HepG2 (cell line): ENCODE measurements around the gene COPZ2. TPM values are rescaled to one million over a fixed set of nuclear protein-coding genes. Genes with fewer than 3 reads are reported as not detected.
A peak's percentile ranks its signal among the peaks of the same experiment; 100 is the strongest.

Experiments used
- CC2D1A ChIP-seq: sonication (generic); formaldehyde crosslinking; IDR thresholded peaks from 2 replicates; pipeline ENCODE4 v1.8.1; 2023; ENCODE audit warnings: mild to moderate bottlenecking, missing genetic modification reagents
- CEBPG ChIP-seq: IDR thresholded peaks from 2 replicates; pipeline ENCODE4 v1.6.1; 2016
- HOXA3 ChIP-seq: sonication (generic); formaldehyde crosslinking; IDR thresholded peaks from 2 replicates; pipeline ENCODE4 v1.5.0; 2020; ENCODE audit warnings: missing genetic modification reagents
- KAT7 ChIP-seq: IDR thresholded peaks from 2 replicates; pipeline ENCODE4 v1.6.1; 2018; ENCODE audit warnings: borderline replicate concordance, missing compliant biosample characterization
- KLF15 ChIP-seq: sonication (generic); formaldehyde crosslinking; IDR thresholded peaks from 2 replicates; pipeline ENCODE4 v1.8.1; 2023; ENCODE audit warnings: borderline replicate concordance, mild to moderate bottlenecking, inconsistent platforms, missing genetic modification reagents, mixed read lengths
- MXI1 ChIP-seq: IDR thresholded peaks from 3 replicates; pipeline ENCODE4 v1.6.1; 2012; ENCODE audit warnings: low read depth, low read length, inconsistent platforms, borderline replicate concordance
- PPARG ChIP-seq: conservative IDR thresholded peaks from 2 replicates; pipeline ENCODE4 v1.6.1; 2016; ENCODE audit warnings: missing biosample characterization, missing genetic modification reagents
- REXO4 ChIP-seq: sonication (generic); formaldehyde crosslinking; IDR thresholded peaks from 2 replicates; pipeline ENCODE4 v1.8.0; 2022; ENCODE audit warnings: missing genetic modification reagents, mild to moderate bottlenecking, borderline replicate concordance
- RNF2 ChIP-seq: fragments of 450-650 bp; conservative IDR thresholded peaks from 2 replicates; pipeline ENCODE4 v1.6.1; 2016; ENCODE audit warnings: low read depth
- U2AF1 ChIP-seq: fragments of 200-400 bp; formaldehyde crosslinking; optimal IDR thresholded peaks from 2 replicates; pipeline ENCODE3; 2017; ENCODE audit warnings: mild to moderate bottlenecking, low read depth, low read length
- ZBTB7B ChIP-seq: sonication (generic); formaldehyde crosslinking; IDR thresholded peaks from 2 replicates; pipeline ENCODE4 v1.4.0; 2020; ENCODE audit warnings: missing genetic modification reagents
- ZFP1 ChIP-seq: IDR thresholded peaks from 2 replicates; pipeline ENCODE4 v1.6.1; 2016
- ZNF496 ChIP-seq: sonication (generic); formaldehyde crosslinking; IDR thresholded peaks from 2 replicates; pipeline ENCODE4 v1.8.1; 2023; ENCODE audit warnings: mild to moderate bottlenecking, moderate library complexity, missing genetic modification reagents; ENCODE audit not compliant: insufficient replicate concordance
- ZNF607 ChIP-seq: sonication (generic); formaldehyde crosslinking; IDR thresholded peaks from 2 replicates; pipeline ENCODE4 v1.5.1; 2020; ENCODE audit warnings: missing genetic modification reagents, mild to moderate bottlenecking, borderline replicate concordance
- ZNF749 ChIP-seq: sonication (generic); formaldehyde crosslinking; IDR thresholded peaks from 2 replicates; pipeline ENCODE4 v1.8.0; 2022; ENCODE audit warnings: mild to moderate bottlenecking, missing genetic modification reagents, moderate library complexity, borderline replicate concordance
- polyA plus RNA-seq, 8 experiments: library from polyadenylated mRNA; depleted of rRNA in 3 of 8; stranded (reverse) in 7 of 8; unstranded in 1 of 8; fragments of >200 nt; fragmentation: Illumina TruSeq in 4 of 8; extraction: Trizol in 4 of 8; gene quantifications; 2 replicates each; pipeline versions ENCODE4 v1.2.1 to v1.2.3, GENCODE V29; 2011 to 2016; ENCODE audit warnings: low read depth in 4 of 8, missing spikeins in 1 of 8, mixed read lengths in 1 of 8; ENCODE audit not compliant: insufficient read depth in 1 of 8
- total RNA-seq, 5 experiments: library from RNA; depleted of rRNA; stranded (reverse); fragments of >200 nt; fragmentation: Illumina TruSeq; extraction: Trizol; gene quantifications; 2 replicates each; pipeline ENCODE4 v1.2.3, GENCODE V29; 2016; ENCODE audit warnings: low read depth in 1 of 5
- TF ChIP-seq, protein P1 (sequence below): sonication (generic); formaldehyde crosslinking; IDR thresholded peaks from 2 replicates; pipeline ENCODE4 v1.4.0; 2020; ENCODE audit warnings: mild to moderate bottlenecking, missing genetic modification reagents
- TF ChIP-seq, protein P2 (sequence below): IDR thresholded peaks from 2 replicates; pipeline ENCODE4 v1.6.1; 2012; ENCODE audit warnings: inconsistent platforms
- TF ChIP-seq, protein P3 (sequence below): sonication (generic); formaldehyde crosslinking; IDR thresholded peaks from 2 replicates; pipeline ENCODE4 v1.5.0; 2020; ENCODE audit warnings: missing genetic modification reagents, mild to moderate bottlenecking, borderline replicate concordance
- TF ChIP-seq, protein P4 (sequence below): sonication (generic); IDR thresholded peaks from 2 replicates; pipeline ENCODE4 v1.6.1; 2016; ENCODE audit warnings: low read depth, borderline replicate concordance
- TF ChIP-seq, protein P5 (sequence below): sonication (generic); formaldehyde crosslinking; IDR thresholded peaks from 2 replicates; pipeline ENCODE4 v1.8.0; 2023; ENCODE audit warnings: mild to moderate bottlenecking, missing genetic modification reagents

Gene COPZ2
- total and polyA plus RNA-seq, 2 of the 13 experiments (the other 11 are each of a cell fraction or from before 2014, with no cell fraction given) = 0.61 to 1.5 TPM

DNA sequence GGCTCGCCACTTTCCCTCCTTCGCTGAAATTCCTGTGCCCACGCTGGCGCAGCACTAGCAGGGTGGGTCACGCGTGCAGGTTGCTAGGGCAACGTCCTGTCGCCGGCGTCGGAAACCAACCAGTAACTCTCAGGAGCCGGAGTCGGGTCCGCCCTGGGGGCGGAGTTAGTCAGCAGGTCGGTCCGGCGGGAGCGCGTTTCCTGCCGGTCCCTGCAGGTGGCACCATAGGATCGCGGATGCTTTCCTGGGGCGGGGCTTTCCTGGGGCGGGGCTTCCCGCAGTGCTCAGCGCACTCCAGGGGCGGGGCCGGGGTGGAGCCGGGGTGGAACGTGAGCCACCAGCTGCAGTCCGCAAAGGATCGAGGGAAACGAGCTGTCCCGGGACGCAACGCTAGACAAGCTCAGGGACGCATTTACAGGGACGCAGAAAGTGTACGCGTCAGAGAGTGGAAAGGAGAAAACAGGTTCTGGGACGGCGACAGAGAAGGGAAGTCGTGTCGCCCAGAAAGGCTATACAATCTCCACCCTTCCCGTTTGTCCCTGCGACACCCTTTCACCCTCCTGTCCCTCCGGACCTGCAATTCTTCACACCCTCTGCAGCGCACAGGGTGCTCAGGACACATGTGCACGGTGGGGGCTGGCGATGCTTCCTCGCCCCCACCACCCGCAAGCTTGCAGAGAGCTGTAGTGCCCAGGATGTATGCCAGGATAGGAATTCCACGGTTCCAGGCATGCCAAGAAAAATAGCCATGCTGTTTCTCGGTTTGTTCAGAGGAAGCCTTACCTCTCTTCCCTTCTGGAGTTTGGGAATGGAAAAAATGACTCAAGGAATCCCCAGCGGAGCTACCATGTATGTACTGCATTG, 12.3 kb downstream of the COPZ2 start (continued):
- TF ChIP-seq MXI1 (peak; percentile 99), ZFP1 (CRISPR knock-in tag) (no peak), CEBPG (CRISPR knock-in tag) (no peak), RNF2 (no peak), ZNF496 (CRISPR knock-in tag) (no peak), KAT7 (peak; percentile 48; the same call in 1 of the 2 replicates), KLF15 (CRISPR knock-in tag) (no peak), REXO4 (CRISPR knock-in tag) (no peak), CC2D1A (CRISPR knock-in tag) (0 out of 2 replicates have a peak, but pooled peaks have one; percentile 33), ZBTB7B (CRISPR knock-in tag) (0 out of 2 replicates have a peak, but pooled peaks have one; percentile 68), HOXA3 (0 out of 2 replicates have a peak, but pooled peaks have one; percentile 25), U2AF1 (no peak), ZNF607 (no peak), ZNF749 (peak; percentile 48; the same call in 1 of the 2 replicates), PPARG (no peak)
- TF ChIP-seq, protein P1, sequence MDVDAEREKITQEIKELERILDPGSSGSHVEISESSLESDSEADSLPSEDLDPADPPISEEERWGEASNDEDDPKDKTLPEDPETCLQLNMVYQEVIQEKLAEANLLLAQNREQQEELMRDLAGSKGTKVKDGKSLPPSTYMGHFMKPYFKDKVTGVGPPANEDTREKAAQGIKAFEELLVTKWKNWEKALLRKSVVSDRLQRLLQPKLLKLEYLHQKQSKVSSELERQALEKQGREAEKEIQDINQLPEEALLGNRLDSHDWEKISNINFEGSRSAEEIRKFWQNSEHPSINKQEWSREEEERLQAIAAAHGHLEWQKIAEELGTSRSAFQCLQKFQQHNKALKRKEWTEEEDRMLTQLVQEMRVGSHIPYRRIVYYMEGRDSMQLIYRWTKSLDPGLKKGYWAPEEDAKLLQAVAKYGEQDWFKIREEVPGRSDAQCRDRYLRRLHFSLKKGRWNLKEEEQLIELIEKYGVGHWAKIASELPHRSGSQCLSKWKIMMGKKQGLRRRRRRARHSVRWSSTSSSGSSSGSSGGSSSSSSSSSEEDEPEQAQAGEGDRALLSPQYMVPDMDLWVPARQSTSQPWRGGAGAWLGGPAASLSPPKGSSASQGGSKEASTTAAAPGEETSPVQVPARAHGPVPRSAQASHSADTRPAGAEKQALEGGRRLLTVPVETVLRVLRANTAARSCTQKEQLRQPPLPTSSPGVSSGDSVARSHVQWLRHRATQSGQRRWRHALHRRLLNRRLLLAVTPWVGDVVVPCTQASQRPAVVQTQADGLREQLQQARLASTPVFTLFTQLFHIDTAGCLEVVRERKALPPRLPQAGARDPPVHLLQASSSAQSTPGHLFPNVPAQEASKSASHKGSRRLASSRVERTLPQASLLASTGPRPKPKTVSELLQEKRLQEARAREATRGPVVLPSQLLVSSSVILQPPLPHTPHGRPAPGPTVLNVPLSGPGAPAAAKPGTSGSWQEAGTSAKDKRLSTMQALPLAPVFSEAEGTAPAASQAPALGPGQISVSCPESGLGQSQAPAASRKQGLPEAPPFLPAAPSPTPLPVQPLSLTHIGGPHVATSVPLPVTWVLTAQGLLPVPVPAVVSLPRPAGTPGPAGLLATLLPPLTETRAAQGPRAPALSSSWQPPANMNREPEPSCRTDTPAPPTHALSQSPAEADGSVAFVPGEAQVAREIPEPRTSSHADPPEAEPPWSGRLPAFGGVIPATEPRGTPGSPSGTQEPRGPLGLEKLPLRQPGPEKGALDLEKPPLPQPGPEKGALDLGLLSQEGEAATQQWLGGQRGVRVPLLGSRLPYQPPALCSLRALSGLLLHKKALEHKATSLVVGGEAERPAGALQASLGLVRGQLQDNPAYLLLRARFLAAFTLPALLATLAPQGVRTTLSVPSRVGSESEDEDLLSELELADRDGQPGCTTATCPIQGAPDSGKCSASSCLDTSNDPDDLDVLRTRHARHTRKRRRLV (CRISPR knock-in tag) = no peak
- TF ChIP-seq, protein P2, sequence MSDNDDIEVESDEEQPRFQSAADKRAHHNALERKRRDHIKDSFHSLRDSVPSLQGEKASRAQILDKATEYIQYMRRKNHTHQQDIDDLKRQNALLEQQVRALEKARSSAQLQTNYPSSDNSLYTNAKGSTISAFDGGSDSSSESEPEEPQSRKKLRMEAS = peak; percentile 90
- TF ChIP-seq, protein P3, sequence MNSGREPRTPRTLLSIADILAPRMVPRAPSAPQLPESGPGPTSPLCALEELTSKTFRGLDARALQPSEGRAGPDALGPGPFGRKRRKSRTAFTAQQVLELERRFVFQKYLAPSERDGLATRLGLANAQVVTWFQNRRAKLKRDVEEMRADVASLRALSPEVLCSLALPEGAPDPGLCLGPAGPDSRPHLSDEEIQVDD (CRISPR knock-in tag) = no peak
- TF ChIP-seq, protein P4, sequence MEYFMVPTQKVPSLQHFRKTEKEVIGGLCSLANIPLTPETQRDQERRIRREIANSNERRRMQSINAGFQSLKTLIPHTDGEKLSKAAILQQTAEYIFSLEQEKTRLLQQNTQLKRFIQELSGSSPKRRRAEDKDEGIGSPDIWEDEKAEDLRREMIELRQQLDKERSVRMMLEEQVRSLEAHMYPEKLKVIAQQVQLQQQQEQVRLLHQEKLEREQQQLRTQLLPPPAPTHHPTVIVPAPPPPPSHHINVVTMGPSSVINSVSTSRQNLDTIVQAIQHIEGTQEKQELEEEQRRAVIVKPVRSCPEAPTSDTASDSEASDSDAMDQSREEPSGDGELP = peak; percentile 93
- TF ChIP-seq, protein P5, sequence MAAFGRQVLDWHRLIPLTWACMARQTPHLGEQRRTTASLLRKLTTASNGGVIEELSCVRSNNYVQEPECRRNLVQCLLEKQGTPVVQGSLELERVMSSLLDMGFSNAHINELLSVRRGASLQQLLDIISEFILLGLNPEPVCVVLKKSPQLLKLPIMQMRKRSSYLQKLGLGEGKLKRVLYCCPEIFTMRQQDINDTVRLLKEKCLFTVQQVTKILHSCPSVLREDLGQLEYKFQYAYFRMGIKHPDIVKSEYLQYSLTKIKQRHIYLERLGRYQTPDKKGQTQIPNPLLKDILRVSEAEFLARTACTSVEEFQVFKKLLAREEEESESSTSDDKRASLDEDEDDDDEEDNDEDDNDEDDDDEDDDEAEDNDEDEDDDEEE (CRISPR knock-in tag) = 0 out of 2 replicates have a peak, but pooled peaks have one; percentile 78
